HG03571 (cell line): Measurements from ENCODE around the gene DYRK1A.

Experiments
- ATAC-seq: cut with Tn5 transposase; IDR thresholded peaks from one replicate; pipeline ENCODE4 v1.9.1; 2021; ENCODE audit not compliant: unreplicated experiment

DYRK1A gene

GRCh38 chr21:37475186-37475868 is 108.8 kb downstream of the DYRK1A start:
- no peak for ATAC-seq

- no peak for ATAC-seq
These were observed 112.2 kb downstream of the DYRK1A start for GRCh38 chr21:37478794-37479193.

GRCh38 chr21:37483776-37484175 is 117.2 kb downstream of the DYRK1A start:
- no peak for ATAC-seq

GRCh38 chr21:37484535-37485474 is 118.2 kb downstream of the DYRK1A start:
- no peak for ATAC-seq

- ATAC-seq: no peak
These were observed 123.0 kb downstream of the DYRK1A start for GRCh38 chr21:37489553-37489952.

GRCh38 chr21:37490084-37490483 is 123.5 kb downstream of the DYRK1A start:
- ATAC-seq: no peak

- no peak for ATAC-seq
These were observed 130.4 kb downstream of the DYRK1A start for GRCh38 chr21:37496972-37497371.

- ATAC-seq: no peak
These were observed 132.1 kb downstream of the DYRK1A start for GRCh38 chr21:37498664-37499063.

GRCh38 chr21:37502947-37503346 is 136.4 kb downstream of the DYRK1A start:
- no peak for ATAC-seq

- ATAC-seq: no peak
These were observed 137.4 kb downstream of the DYRK1A start for GRCh38 chr21:37503848-37504467.

- no peak for ATAC-seq
These were observed 139.4 kb downstream of the DYRK1A start for GRCh38 chr21:37505963-37506362.

GRCh38 chr21:37507716-37508115 is 141.1 kb downstream of the DYRK1A start:
- no peak for ATAC-seq

GRCh38 chr21:37508341-37508740 is 141.8 kb downstream of the DYRK1A start:
- no peak for ATAC-seq

- no peak for ATAC-seq
These were observed 143.3 kb downstream of the DYRK1A start for GRCh38 chr21:37509802-37510393.

- no peak for ATAC-seq
These were observed 145.3 kb downstream of the DYRK1A start for GRCh38 chr21:37511848-37512247.

- ATAC-seq: no peak
These were observed 146.8 kb downstream of the DYRK1A start for GRCh38 chr21:37513383-37513782.

GRCh38 chr21:37514038-37514667 is 147.6 kb downstream of the DYRK1A start:
- no peak for ATAC-seq

GRCh38 chr21:37516998-37517397 is 150.4 kb downstream of the DYRK1A start:
- no peak for ATAC-seq

GRCh38 chr21:37520801-37521200 is 154.2 kb downstream of the DYRK1A start:
- no peak for ATAC-seq

- ATAC-seq: no peak
These were observed 155.1 kb downstream of the DYRK1A start for GRCh38 chr21:37521658-37522057.
